Measurements from ENCODE around the gene PHACTR1.

Gene PHACTR1

GRCh38 chr6:12806136-12806535 lies 89.6 kb downstream of the PHACTR1 start:
- DNase-seq: no peak

GRCh38 chr6:12806796-12807195 lies 90.2 kb downstream of the PHACTR1 start:
- no peak for DNase-seq

DNA sequence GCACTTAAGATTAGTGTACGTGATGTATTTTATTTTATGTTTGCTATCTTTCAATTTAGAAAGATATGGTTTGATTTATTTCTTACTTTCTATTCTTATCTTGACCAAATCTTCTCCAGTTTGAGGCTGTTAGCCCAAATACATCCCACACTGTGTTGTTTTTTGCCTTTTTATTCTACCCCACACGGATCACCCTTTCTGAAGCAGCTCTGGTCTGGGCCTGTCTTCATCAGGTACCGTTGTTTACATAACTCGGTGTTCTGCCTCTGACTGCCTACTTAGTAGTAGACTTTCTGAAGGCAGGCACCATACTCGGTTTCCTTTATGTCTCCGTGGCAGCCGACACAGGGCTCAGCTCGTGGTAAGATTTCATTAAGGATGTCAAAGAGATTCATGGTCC lies 95.0 kb downstream of the PHACTR1 start:
- DNase-seq: no peak

DNA sequence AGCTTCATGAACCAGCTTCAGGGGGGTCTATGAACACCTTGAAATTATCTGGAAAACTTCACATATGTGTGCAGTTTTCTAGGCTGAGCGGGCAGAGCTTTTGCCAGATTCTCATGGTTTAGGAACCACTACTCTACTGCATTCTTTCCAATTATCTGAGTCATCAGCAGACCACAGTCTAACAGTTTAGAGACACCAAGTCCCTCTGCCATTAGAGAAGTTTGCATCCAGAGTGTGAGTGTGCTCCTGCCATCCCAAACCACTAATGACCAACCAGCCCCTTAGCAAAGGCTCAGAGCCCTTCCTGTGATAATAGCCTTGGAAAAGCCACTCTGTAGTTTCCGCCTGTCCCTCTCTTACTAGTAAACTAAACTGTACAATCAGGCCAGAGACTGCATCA lies 96.8 kb downstream of the PHACTR1 start:
- no peak for DNase-seq

DNA sequence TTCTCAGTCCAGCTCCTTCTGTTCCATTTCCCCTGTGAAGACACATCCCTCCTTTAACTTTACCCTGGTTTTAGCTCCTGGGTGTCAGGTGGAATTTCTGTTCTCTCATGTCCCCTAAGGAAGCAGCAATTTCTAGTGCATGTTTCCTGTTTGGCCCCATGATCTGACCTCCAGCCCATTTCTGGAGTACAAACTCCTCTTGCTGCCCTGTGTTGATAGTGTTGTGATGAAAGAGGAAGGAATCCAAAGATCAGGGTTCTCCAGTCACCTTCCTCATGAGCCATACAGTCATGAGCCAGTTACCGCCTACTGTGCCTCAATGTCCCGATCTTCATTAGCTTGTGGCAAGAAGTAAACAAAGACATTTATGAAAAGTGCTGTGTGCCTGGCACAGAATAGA lies 97.4 kb downstream of the PHACTR1 start:
- DNase-seq: no peak

DNA sequence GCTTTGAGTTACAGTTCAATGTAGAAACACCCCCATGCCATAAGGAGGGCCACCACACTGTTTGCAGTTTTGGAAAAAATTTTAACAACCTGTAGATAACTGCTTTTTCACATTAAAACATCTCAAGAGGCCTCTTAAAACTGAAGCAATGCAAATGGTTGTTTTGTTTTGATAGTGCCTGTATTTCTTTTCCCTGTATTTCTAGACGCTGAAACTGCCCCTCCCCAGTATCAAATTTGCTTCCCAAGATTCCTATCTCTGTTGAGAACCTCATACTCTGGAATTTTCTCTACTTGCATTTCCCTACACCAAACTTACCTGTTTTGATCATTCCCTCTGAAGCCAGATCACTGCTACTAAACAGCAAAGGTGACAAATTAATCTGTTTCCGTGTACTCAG lies 98.5 kb downstream of the PHACTR1 start:
- DNase-seq: no peak

DNA sequence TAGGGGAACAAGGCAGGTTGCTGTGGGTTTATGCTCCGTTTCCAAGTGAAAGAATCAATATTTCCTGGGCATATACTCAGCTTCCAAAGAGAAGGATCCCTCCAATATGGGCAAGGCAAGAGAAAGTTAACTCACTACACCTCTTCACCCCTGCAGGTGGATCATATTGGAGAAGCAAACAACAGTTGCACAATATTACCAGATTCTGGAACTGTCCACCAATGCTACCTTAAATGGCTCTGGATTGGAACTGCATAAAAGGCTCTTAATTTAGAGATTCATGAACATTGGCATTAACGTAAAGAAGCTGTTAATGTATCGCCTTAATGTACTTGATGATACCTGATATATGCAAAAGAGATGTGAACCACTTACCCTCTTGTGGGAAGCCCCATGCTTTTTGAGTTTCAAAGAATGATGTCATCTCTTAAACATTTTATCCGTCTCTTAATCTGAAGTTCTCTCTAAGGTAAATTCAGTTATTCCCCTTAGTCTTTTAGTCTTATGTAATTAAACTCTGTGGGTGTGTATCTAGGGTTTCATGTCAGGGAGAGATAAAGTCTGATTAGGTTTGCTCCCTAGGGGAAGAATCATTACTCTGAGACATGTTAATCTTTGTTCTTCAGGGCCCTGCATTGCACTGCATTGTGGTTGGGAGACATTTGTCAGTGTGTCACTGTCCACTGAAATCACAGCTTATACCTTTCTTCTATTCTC lies 99.5 kb downstream of the PHACTR1 start:
- no peak for DNase-seq

DNA sequence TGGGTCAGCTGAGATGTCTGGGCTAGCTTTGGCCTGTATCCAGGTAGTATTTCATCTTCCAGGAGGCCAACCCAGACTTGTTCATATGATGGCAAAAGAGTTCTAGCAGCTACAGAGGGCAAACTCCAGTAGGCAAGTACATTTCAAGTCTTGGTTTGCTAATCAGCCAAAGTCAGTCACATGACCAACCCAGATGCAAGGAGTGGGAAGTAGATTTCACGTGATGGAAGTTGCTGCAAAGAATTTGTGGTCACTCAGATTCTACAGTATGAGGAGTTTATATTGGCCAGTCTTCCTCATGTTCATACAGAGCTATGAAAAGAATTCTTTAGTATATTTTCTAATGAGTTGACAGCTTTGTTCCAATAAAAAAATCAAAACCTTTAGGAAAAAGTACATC lies 101.8 kb downstream of the PHACTR1 start:
- DNase-seq: no peak

GRCh38 chr6:12823847-12824246 lies 107.3 kb downstream of the PHACTR1 start:
- no peak for DNase-seq

GRCh38 chr6:12826584-12826983 lies 110.0 kb downstream of the PHACTR1 start:
- no peak for DNase-seq

DNA sequence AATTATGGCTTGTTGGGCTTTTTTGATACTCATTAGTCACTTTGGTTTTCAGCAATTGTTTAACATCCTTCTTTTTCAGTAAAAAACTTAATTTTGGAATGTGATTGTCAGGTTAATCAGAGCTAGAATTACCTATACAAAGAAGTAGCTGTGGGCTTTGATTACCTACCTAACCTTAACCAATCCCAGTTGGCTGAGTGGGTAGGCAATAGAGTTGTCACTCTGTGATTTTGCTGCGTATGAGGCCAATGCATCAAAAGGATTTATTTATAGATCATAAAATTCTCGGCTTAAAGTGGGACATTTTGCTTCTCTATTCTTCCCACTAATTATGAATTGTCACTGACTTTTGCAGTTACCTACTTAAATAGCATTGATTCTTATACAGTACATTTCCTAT lies 111.4 kb downstream of the PHACTR1 start:
- DNase-seq: no peak

DNA sequence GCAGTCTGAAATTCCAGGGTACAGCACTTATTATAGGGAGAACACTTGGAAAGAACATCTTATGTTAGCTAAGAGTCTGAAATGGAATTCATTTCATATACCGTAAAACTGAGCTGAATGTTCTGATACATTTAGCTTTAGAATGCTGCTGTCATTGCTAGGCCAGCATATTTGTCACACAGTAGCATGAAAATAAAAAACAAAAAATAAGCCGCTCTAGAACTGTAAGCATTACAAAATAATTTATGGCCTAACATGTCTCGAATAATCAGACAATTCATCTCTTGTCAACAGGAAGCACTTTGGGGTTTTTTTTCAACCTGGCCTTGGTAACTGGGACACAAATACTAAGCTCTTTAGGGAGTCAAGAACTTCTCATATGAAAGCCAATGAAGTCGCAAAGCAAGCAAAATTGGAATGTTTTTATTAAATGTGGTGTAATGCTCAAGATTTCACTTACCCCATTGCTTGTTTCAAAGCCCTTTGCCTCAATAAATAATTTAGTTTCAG lies 115.7 kb downstream of the PHACTR1 start:
- no peak for DNase-seq

- no peak for DNase-seq
Measured at GRCh38 chr6:12836009-12836408, 119.4 kb downstream of the PHACTR1 start.

DNA sequence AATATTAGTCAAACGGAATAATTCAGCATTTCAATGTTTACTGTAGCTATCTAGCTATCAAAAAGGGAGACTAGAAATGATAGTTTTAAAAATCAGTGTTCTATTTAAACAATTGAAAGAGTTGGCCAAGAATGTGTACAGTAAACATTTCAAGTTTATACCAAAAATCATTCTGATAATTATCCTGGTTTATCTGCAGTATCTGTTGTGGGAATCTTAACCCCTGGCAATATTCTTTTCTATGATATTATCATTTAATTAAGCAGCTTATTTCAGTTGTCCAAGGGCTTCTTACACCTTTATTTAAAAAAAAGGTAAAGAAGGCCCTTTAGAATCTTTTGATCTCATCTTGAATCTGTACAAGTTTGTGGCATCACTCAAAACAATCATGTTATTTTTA lies 125.1 kb downstream of the PHACTR1 start:
- no peak for DNase-seq

DNA sequence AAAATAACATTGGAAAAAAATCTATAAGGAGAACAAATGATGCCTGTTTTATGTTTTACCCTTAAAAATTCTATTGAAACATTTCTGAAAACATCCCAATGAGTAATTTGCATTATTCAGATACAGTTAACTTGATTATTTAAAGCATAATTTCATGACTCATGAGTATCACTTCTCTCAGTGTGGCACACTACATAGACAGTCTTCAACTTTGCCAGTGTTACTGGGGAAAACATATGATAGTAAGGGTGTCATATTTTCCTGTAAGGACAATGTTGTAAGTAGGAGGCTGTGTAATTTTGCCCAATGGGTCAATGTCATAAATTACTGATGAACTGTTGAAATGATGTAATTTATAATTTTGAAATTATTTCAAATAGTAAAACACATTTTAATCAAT lies 125.5 kb downstream of the PHACTR1 start:
- no peak for DNase-seq

- no peak for DNase-seq
Measured at GRCh38 chr6:12842658-12843057, 126.1 kb downstream of the PHACTR1 start.

DNA sequence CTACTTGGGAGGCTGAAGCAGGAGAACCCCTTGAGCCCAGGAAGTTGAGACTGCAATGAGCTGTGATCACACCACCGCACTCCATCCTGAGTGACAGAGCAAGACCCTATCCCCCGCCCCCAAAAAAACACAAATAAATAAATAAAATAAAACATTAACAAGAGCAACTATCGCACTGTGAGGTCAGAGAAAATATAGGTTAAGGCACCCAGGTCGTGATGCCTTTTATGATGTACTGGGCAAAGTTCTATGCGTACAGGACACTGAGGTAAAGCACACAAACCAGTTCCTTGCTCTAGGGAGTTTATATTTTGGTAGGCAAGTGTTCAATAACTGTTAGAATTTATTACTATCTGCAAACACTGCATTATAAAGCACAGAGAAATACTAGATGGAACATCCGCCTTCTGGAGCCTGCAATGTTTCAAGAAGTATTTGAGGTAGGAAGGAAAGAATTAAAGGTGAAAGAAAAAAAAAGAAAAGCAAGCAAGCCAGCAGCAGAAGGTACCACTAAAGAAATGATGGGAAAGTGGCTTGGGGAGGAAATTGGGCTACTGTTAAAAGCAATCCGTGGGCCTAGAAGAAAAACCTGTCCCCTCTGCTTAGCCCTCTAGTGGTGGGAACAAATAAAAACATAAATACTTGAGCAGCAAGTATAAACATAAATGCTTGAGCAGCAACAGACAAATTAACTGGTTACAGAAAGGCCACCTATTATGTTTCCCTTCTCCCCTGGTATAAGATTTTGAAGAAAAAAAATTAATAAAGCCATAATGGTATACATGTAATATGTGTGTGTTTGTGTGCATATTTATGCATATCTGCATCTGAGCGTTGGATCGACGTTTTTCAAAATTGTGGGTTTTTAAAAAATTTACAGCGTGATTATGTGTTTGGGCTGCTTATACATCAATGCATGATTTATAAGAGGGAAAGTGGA lies 128.0 kb downstream of the PHACTR1 start:
- DNase-seq: no peak

DNA sequence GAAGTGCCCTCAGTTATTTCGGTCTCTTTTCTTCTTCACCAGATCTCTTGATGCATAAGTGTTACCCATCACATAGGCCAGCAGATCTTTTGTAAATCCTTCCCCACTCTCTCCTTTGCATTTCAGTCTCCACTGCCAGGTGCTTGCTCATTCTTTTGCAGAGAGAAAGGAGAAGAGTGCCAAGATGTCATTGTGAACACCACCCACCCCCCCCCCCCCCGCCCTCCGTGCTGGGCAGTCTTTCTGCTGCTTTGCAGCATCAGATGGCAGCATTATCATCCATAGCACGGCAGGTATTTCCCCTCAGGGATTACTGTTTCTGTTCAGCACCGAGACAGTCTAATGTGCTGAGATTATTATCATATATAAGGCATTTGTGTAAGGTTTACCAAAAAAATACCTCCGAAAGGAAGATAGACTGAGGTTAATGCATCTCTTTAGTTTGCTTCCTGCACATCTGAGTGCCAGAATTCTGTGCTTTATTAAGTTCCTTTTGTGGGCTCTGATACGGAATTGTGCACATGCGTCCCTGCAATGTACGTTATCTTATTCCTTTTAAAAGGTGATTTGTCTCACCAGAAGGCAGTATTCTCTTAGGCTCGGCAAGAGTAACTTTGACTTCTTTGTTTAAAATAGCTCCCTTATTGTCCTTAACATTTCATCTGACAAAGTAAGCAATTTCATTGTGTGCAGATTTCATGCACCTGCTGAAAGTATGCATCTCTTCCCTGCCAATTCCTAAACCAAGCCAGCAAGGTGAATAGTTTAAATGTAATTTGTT lies 128.8 kb downstream of the PHACTR1 start:
- no peak for DNase-seq

- DNase-seq: no peak
Measured at GRCh38 chr6:12848964-12849808, 132.6 kb downstream of the PHACTR1 start.

- DNase-seq: no peak
Measured at GRCh38 chr6:12849809-12850198, 133.2 kb downstream of the PHACTR1 start.

DNA sequence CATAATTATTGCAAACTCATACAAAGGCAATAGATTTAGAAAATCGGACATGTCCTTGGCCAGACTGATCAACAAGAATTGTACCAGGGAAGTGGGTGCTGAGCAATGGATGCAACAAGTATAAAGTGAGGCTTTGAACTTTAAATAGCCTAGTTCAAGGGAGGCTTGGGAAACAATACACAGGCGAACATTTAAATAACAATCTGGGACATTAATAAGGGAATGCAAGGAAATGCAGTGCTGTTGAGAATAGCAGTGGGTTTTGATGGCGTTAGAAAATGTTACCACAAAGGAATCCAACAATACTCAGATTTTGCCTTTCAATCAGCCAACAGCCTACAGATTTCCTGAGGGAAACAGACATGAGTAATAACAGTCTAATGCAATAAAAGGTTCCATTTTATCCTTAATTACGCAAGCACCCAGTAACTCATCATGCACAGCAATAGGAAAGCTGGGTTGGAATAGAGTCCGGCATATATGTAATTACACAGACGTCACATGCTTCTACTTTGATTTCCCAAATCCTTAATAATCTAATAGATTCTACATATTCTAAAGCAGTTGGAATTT lies 134.6 kb downstream of the PHACTR1 start:
- DNase-seq: no peak

GRCh38 chr6:12861603-12862002 lies 145.0 kb downstream of the PHACTR1 start:
- DNase-seq: no peak

All from activated T-cell treated with anti-CD3 and anti-CD28 coated beads, Interleukin-2, amount 50 U/mL, for 48 hours (primary cell).